GM18499 (cell line): ENCODE data around the gene KRTAP4-7.
"Not testable (repeated sequence)": the region's sequence is repeated elsewhere in the genome, so short reads cannot be mapped to it uniquely, and the experiment has no call there.

Source experiments
- ATAC-seq: cut with Tn5 transposase; IDR thresholded peaks from one replicate; pipeline ENCODE4 v1.9.1; 2021; ENCODE audit warnings: moderate number of reproducible peaks; ENCODE audit not compliant: insufficient read depth, unreplicated experiment

The KRTAP4-7 gene

DNA sequence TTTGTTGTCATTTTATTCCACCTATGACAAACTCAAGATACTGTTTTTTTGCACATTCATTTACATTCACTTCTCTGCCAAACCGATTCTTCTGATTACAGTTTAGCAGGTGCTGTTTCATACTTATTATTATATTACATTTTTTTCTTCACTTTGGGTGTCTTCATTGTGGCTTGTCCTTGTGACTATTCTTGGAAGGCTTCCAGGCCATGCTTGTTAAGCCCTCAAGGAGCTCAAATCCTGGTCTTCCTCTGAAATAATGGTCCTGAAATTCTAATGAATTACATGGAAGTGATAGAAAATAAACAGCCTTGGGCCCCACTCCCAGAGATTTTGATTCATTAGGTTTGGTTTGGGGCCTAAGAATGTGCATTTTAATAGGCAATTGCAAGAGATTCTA is 19.6 kb upstream of the KRTAP4-7 start:
- ATAC-seq = no peak

DNA sequence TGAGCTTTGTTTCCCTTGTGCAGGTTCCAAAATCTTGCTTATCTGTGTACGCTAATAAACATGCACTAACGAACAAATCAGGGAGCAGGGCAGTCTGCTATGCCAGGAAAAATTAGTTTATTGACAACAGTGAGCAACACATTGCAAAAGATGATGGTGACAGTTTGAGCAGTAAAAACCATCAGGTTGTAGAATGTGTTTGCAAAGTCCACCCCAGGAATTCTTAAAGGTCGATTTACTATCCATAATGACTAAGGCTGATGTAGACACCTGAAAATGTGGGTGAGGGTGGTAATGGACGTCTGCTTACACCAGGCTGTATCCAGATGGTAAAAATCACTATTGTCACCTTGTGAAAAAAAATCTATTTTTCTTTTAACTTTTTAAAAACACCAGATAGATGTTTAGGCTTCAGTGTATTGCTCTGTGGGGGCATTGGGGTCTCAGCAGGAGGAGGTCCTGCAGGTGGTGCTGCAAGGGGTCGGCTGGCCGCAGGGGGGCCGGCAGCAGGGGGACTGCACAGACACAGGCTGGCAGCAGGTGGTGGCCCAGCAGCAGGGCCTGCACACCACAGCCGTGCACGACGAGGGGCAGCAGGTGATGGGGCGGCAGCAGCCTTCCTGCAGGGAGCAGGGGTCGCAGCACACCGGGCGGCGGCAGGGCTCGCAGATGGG is 18.8 kb upstream of the KRTAP4-7 start:
- not testable (repeated sequence) for ATAC-seq

- ATAC-seq = no peak
Observed at GRCh38 chr17:41065829-41066624, 17.9 kb upstream of the KRTAP4-7 start, which contains the start of gene KRTAP2-4. TSS of gene KRTAP2-4 (minus strand) at chr17:41065879. CDS start at chr17:41065845, 34 bp downstream.

DNA sequence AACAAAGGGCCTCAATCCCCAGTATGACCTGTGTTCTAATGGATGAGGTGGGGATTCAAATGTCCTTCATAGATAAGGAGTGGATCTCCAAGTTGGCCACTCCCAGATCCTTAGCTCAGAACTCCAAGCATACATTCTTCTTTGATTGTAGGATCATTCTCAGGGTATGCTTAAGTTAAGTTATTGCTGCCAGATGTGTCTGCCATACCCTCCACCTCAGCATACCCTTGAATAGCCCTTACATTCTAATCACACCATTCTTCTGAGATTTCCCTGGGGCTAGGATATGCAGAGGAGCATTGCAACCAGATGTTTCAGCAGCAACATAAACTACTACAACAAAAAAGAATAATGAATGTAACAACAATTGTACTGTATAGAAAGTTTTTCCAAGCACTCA is 16.7 kb upstream of the KRTAP4-7 start:
- no peak for ATAC-seq

DNA sequence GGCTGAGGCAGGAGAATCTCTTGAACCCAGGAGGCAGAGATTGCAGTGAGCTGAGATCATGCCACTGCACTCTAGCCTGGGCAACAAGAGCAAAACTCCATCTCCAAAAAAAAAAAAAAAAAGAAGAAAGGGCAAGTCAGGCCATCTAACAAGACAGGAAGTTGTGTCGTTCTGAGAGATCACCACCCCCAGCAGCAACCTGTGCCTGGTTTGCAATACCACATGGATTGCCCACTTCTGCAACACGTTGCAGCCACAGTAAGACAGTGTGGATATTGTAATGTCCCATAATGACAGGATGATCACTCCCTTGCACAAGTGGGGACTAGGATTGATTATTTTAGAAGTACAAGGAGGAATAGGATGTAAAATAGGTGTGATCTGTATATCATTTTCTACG is 14.9 kb upstream of the KRTAP4-7 start:
- no peak for ATAC-seq

DNA sequence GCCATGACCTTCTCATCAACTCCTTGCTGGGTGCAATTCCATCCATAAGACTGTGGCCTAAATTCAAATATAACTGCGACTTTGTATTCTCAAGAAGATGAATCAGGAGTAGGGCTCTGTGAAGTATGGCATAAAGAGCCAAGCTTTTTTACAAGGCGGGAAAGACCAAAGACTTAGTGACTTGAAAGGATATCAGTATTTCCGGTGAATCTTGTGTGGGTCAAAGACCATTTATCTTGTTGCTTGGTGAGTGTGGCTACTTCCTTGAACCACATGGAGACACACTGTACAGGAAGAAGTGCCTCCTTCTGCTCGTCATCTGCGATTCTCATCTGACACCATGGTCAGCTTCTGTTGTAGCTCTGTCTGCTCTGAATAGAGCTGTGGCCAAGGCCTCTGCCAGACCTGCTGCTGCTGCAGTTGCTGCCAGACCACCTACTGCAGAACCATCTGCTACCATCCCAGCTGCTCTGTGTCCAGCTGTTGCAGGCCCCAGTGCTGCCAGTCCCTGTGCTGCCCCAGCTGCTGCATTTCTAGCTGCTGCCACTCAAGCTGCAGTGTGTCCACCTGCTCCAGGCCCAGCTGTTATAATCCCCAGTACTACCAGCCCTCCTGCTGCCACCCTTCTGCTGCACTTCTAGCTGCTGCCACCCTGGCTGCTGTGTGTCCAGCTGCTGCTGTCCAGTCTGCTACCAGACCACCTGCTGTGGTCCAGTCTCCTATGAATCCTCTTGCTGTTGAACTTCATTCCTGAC is 12.2 kb upstream of the KRTAP4-7 start:
- ATAC-seq = no peak

- ATAC-seq = no peak
Observed at GRCh38 chr17:41073676-41074075, 10.3 kb upstream of the KRTAP4-7 start.

GRCh38 chr17:41076788-41077187 is 7.2 kb upstream of the KRTAP4-7 start:
- ATAC-seq = no peak

DNA sequence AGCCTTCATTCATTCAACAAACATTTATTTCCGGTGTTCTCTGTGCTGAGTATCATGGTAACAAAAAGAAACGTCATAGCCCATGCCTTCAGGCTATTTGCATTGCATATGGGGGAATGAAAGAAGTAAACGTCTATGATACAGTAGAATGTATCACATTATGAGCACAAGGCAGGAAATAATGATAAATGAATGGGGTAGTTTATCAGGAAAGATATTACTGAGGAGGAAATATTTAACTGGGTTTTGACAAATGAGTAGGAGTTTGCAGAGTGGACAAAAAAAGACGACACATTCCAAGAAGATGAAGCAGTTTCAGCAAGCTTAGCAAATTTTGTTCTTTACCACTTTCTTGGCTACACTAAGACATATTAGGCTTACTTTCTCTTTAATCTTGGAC is 1.3 kb upstream of the KRTAP4-7 start:
- no peak for ATAC-seq

GRCh38 chr17:41083427-41083826 is 523 bp upstream of the KRTAP4-7 start:
- ATAC-seq = not testable (repeated sequence)

GRCh38 chr17:41088760-41089352 is 4.9 kb downstream of the KRTAP4-7 start:
- ATAC-seq = not testable (repeated sequence)

GRCh38 chr17:41096055-41096454 is 12.1 kb downstream of the KRTAP4-7 start:
- ATAC-seq = no peak

DNA sequence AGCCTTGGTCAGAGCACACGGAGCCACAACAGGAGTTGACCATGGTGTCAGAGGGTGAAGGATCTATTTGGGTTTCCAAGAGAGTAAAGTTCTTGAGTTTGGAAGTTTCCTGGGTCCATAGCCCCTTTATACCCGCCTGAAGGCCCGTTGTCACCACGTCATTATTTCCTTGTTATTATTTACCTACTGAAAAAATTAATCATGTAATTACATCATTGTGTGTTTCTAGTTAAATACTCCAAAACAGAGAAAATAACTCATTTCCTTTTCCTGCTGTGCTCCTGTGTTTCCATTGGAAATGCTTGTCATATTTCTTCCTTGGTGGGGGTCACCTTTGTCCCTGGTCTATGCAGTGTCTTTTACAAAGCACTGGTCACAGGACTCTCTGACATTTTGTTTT is 14.1 kb downstream of the KRTAP4-7 start, which contains the start of gene KRTAP4-8:
KRTAP4-8 (minus strand) TSS at position 101 of the 400 bp plus-strand sequence; CDS start at position 43, 58 bp downstream.
- no peak for ATAC-seq

DNA sequence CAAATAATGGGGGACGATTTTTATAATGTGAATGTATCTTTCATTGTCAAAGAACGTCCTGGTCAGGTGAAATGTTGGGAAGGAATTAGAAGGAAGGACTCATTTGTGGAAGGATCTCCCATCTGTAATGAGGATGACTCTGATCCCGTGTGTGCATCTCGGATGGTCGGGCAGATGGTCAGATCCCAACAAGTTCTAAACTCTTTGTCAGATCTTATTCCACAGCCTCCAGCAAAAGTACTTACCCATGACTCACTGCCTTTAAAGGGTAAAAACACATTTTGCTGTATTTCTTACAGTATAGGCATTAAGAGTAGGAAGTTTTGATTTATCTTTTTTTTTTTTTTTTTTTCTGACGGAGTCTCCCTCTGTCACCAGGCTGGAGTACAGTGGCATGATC is 14.5 kb downstream of the KRTAP4-7 start:
- ATAC-seq = no peak

DNA sequence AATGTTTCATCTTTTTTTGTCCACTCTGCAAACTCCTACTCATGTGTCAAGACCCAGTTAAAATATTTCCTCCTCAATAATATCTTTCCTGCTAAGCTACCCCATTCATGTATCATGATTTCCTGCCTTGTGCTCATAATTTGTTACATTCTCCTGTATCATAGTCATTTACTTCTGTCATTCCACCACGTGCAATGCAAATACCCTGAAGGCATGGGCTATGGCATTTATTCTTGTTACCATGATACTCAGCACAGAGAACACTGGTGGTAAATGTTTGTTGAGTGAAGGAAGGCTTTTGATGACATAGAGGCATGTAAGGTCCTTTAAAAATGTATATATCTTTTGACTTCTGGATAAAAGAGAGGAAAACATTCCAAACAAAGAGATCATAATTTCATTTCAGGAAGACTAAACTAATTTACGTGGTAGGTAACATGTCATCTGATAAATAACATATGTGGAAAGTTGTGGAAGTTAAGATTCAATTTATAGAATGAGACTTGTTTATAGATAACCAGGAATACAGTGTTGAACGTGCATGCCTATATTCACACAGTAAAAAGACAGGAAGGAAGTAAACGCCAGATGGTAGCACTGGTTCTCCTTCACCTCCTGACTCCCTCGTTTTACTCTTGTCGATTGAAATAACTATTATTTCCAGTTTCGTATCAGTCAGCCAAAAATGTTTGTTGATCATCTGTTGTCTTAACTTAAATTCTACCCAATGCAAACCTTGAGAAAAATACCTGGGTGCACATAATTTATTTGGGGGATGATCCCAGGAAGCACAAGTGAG is 15.9 kb downstream of the KRTAP4-7 start:
- not testable (repeated sequence) for ATAC-seq

GRCh38 chr17:41101586-41102259 is 17.8 kb downstream of the KRTAP4-7 start, which contains the start of gene KRTAP4-16:
TSS of gene KRTAP4-16 (minus strand) at chr17:41102209. CDS start at chr17:41102209, 0 bp downstream.
- ATAC-seq = no peak

DNA sequence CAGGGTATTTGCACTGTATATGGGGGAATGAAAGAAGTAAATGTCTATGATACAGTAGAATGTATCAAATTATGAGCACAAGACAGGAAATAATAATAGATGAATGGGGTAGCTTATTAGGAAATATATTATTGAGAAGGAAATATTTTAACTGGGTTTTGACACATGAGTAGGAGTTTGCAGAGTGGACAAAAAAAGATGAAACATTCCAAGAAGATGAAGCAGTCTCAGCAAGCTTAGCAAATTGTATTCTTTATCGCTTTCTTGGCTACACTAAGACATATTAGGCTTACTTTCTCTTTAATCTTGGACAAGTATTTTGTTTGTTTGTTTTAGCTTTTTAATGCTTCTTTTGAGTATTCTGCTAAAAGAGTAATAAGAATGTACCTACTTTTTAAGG is 19.9 kb downstream of the KRTAP4-7 start:
- no peak for ATAC-seq

DNA sequence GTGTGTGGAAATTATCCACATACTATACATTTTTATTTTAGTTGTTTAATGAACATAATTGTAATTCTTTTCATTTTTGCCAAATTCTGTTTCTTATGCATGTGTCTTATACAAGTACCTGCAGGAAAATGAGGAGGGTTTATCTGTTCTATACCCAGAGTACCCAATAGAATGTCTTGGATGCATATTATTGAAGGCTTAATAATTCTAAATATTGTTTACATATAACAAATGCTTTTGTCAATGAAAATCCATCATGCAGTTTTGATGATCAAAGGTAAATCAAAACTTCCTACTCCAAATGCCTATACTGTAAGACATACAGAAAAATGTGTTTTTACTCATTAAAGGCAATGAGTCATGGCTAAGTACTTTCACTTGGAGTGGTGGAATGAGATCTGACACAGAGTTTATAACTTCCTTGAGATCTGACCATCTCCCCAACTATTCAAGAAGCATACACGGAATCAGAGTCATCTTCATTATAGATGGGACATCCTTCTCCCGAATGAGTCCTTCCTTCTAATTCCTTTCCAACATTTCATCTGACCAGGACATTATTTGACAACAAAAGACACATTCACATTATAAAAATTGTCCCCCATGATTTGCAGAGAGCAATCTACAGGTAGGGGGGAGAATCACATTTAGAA is 20.6 kb downstream of the KRTAP4-7 start:
- ATAC-seq = not testable (repeated sequence)
